ENCODE data around the gene GATAD2B.

Gene GATAD2B

GRCh38 chr1:153922972-153923925, at the start of gene GATAD2B:
TSS of gene GATAD2B (minus strand) at chr1:153922972. CDS start at chr1:153828347, 94,625 bp downstream.
- peak; percentile 99 for DNase-seq

GRCh38 chr1:153970346-153970745, 47.6 kb upstream of the GATAD2B start:
- DNase-seq: no peak

- DNase-seq: no peak
Measured at GRCh38 chr1:153968972-153969371, 46.2 kb upstream of the GATAD2B start.

GRCh38 chr1:153968408-153968807, 45.6 kb upstream of the GATAD2B start:
- no peak for DNase-seq

- DNase-seq: no peak
Measured at GRCh38 chr1:153968000-153968363, 45.2 kb upstream of the GATAD2B start.

GRCh38 chr1:153967107-153967999, 44.6 kb upstream of the GATAD2B start, which contains the start of gene CREB3L4:
TSS of gene CREB3L4 (plus strand) at chr1:153967902. CDS start at chr1:153968526, 624 bp downstream.
- DNase-seq: peak; percentile 87

GRCh38 chr1:153963850-153964331, 41.1 kb upstream of the GATAD2B start:
- no peak for DNase-seq

- DNase-seq: peak; percentile 93
Measured at GRCh38 chr1:153963030-153963849, 40.5 kb upstream of the GATAD2B start, which contains the start of gene SLC39A1. TSS of gene SLC39A1 (minus strand) at chr1:153963537. CDS start at chr1:153962715, 822 bp downstream.

- DNase-seq: no peak
Measured at GRCh38 chr1:153962088-153963029, 39.6 kb upstream of the GATAD2B start.

GRCh38 chr1:153961421-153961820, 38.6 kb upstream of the GATAD2B start:
- no peak for DNase-seq

GRCh38 chr1:153960206-153960605, 37.4 kb upstream of the GATAD2B start:
- no peak for DNase-seq

GRCh38 chr1:153959454-153959853, 36.7 kb upstream of the GATAD2B start:
- DNase-seq: no peak

GRCh38 chr1:153958961-153959260, 36.1 kb upstream of the GATAD2B start:
- no peak for DNase-seq

GRCh38 chr1:153958111-153958960, 35.6 kb upstream of the GATAD2B start, which contains the start of gene CRTC2:
TSS of gene CRTC2 (minus strand) at chr1:153958612. CDS start at chr1:153958497, 115 bp downstream.
- DNase-seq: peak; percentile 97

GRCh38 chr1:153957744-153958110, 35.0 kb upstream of the GATAD2B start:
- peak; percentile 32 for DNase-seq

- no peak for DNase-seq
Measured at GRCh38 chr1:153956997-153957715, 34.4 kb upstream of the GATAD2B start.

GRCh38 chr1:153954826-153955225, 32.1 kb upstream of the GATAD2B start:
- no peak for DNase-seq

- DNase-seq: no peak
Measured at GRCh38 chr1:153953859-153954365, 31.1 kb upstream of the GATAD2B start.

GRCh38 chr1:153951801-153952200, 29.0 kb upstream of the GATAD2B start:
- no peak for DNase-seq
